PC-9 (cell line): ENCODE data around the gene LRRC8D. TPM values are rescaled to one million over a fixed set of nuclear protein-coding genes. Genes with fewer than 3 reads are reported as not detected.
"Not testable (repeated sequence)": the region's sequence is repeated elsewhere in the genome, so short reads cannot be mapped to it uniquely, and the experiment has no call there.

ENCODE experiments used
- Bru-seq: library from RNA; stranded (reverse); fragments of 400-500 nt; gene quantifications from one replicate; lab custom pipeline; 2021; lab: Mats Ljungman, UMichigan
- BruChase-seq, 2 experiments: library from RNA; stranded (reverse); fragments of 400-500 nt; gene quantifications; one replicate each; lab custom pipeline; 2021; lab: Mats Ljungman, UMichigan
- BruUV-seq: library from RNA; stranded (reverse); fragments of 400-500 nt; replicated peaks from 2 replicates; lab custom pipeline; 2021; lab: Mats Ljungman, UMichigan
- CTCF ChIA-PET: fragments of 300-600 bp; sonication (Branson Sonifier 250); formaldehyde crosslinking; loops from one replicate; lab custom pipeline; 2022; ENCODE audit warnings: antibody characterized with exemption; lab: Charles Lee
- POLR2A ChIA-PET: fragments of 300-600 bp; sonication (Branson Sonifier 250); formaldehyde crosslinking; loops from one replicate; lab custom pipeline; 2022; ENCODE audit warnings: antibody characterized with exemption; ENCODE audit not compliant: unreplicated experiment; lab: Charles Lee
- DNase-seq, 2 experiments: peaks; one replicate each; pipeline versions ENCODE4 v3.0.0 to v3.0.0-alpha.2; 2015 to 2022; ENCODE audit warnings: mixed read lengths in 1 of 2
- H2AFZ ChIP-seq: fragments of 200-600 bp; sonication (generic); 2 replicates; pipeline ENCODE4 v1.8.1; 2017; ENCODE audit warnings: antibody characterized with exemption
- H3F3A ChIP-seq: fragments of 200-600 bp; sonication (generic); 2 replicates; pipeline ENCODE4 v1.8.1; 2017; ENCODE audit warnings: antibody characterized with exemption, mild to moderate bottlenecking, low read depth; ENCODE audit not compliant: insufficient read depth
- H3K27ac ChIP-seq: fragments of 200-600 bp; sonication (generic); 2 replicates; pipeline ENCODE4 v1.6.1; 2016; ENCODE audit warnings: mixed run types
- H3K27me3 ChIP-seq: fragments of 200-600 bp; sonication (generic); 2 replicates; pipeline ENCODE4 v1.6.1; 2016; ENCODE audit warnings: low read depth, mixed run types; ENCODE audit not compliant: insufficient read depth
- H3K36me3 ChIP-seq: fragments of 200-600 bp; sonication (generic); 2 replicates; pipeline ENCODE4 v1.6.1; 2016; ENCODE audit warnings: low read depth, mixed run types
- H3K4me1 ChIP-seq: fragments of 200-600 bp; sonication (generic); replicated peaks from 2 replicates; pipeline ENCODE4 v1.6.1; 2016; ENCODE audit warnings: mixed run types; ENCODE audit not compliant: insufficient read depth
- H3K4me2 ChIP-seq: fragments of 200-600 bp; sonication (generic); 2 replicates; pipeline ENCODE4 v1.6.1; 2017; ENCODE audit warnings: mixed run types
- H3K4me3 ChIP-seq: fragments of 200-600 bp; sonication (generic); 2 replicates; pipeline ENCODE4 v1.6.1; 2016; ENCODE audit warnings: mixed run types
- H3K79me2 ChIP-seq: fragments of 200-600 bp; sonication (generic); 2 replicates; pipeline ENCODE4 v1.6.1; 2017; ENCODE audit warnings: low read depth, mixed run types
- H3K9me2 ChIP-seq: fragments of 200-600 bp; sonication (generic); 2 replicates; pipeline ENCODE4 v1.8.1; 2017; ENCODE audit warnings: mild to moderate bottlenecking; ENCODE audit not compliant: insufficient read depth
- H3K9me3 ChIP-seq: fragments of 200-600 bp; sonication (generic); 2 replicates; pipeline ENCODE4 v1.8.1; 2016; ENCODE audit warnings: low read depth; ENCODE audit not compliant: insufficient read depth
- H4K20me1 ChIP-seq: fragments of 200-600 bp; sonication (generic); 2 replicates; pipeline ENCODE4 v1.8.1; 2017; ENCODE audit not compliant: insufficient read depth
- EZH2 ChIP-seq: fragments of 200-600 bp; sonication (generic); IDR thresholded peaks from 2 replicates; pipeline ENCODE4 v1.8.0; 2017; ENCODE audit warnings: antibody characterized with exemption, low read depth
- intact Hi-C: fragments of 100-400 bp; cut with micrococcal nuclease; formaldehyde crosslinking; loops from one replicate; pipeline ENCODE4 v1.10.0; 2022; ENCODE audit not compliant: unreplicated experiment
- long read RNA-seq: library from polyadenylated mRNA; stranded (forward); transcript quantifications from one replicate; pipeline ENCODE4 v2.0.0, GENCODE V29; 2022
- total RNA-seq: library from RNA; stranded (reverse); gene quantifications from 2 replicates; pipeline ENCODE4 v1.2.3, GENCODE V29; 2021
- TF ChIP-seq, protein P1 (sequence below): fragments of 200-600 bp; sonication (generic); conservative IDR thresholded peaks from 2 replicates; pipeline ENCODE4 v1.6.1; 2017; ENCODE audit warnings: mixed run types, antibody characterized with exemption, mild to moderate bottlenecking, moderate library complexity

The LRRC8D gene
- total RNA-seq: 71.9 and 75.9 TPM in 2 replicates
- percentile 92 among the genes with signal in this experiment for Bru-seq, nascent RNA
- percentile 99 among the genes with signal in this experiment for BruChase-seq, experiment 1, labeled RNA remaining after a 2-hour chase
- percentile 99 among the genes with signal in this experiment for BruChase-seq, experiment 2, labeled RNA remaining after a 6-hour chase
- long read RNA-seq, transcript LRRC8D-206 (2 exons, 922 nt): major isoform, 35 of 76 reads
- long read RNA-seq, transcript LRRC8D-201 (3 exons, 3,950 nt): minor isoform, 17 of 76 reads
- long read RNA-seq, partial matches to known transcripts: 1 of 76 reads
- long read RNA-seq, other reads (novel, unspliced or antisense): 20 of 76 reads

GRCh38 chr1:89820422-89821321, at the start of gene LRRC8D:
Gene LRRC8D, plus strand, starts transcription at chr1:89821032. Its CDS starts 112,037 bp downstream, at chr1:89933069.
- Histone ChIP-seq H3F3A (peaks cover 14% of the 10 kb centered on the region), H3K4me3 (peak within 1 kb of the TSS; percentile 75), H3K4me2 (peak within 1 kb of the TSS; percentile 91), H3K27ac (peak within 1 kb of the TSS; percentile 67), H4K20me1 (no peaks in the 10 kb centered on the region), H3K36me3 (peaks cover 22% of the 10 kb centered on the region), H3K27me3 (no peaks in the 10 kb centered on the region), H3K79me2 (peaks cover 67% of the 10 kb centered on the region), H3K9me3 (no peaks in the 10 kb centered on the region), H3K9me2 (no peaks in the 10 kb centered on the region), H3K4me1 (peaks cover 51% of the 10 kb centered on the region), H2AFZ (peak within 1 kb of the TSS; percentile 87)
- BruUV-seq: TSS peak; percentile 51
- peak; percentile 82 to 86 for DNase-seq
- intact Hi-C loops: loop anchor here (1.0 to 5.0 kb wide), 3 partner anchors 12 to 87 kb away; no protein-coding TSS in a partner anchor
- no peak for TF ChIP-seq EZH2
- TF ChIP-seq, protein P1, sequence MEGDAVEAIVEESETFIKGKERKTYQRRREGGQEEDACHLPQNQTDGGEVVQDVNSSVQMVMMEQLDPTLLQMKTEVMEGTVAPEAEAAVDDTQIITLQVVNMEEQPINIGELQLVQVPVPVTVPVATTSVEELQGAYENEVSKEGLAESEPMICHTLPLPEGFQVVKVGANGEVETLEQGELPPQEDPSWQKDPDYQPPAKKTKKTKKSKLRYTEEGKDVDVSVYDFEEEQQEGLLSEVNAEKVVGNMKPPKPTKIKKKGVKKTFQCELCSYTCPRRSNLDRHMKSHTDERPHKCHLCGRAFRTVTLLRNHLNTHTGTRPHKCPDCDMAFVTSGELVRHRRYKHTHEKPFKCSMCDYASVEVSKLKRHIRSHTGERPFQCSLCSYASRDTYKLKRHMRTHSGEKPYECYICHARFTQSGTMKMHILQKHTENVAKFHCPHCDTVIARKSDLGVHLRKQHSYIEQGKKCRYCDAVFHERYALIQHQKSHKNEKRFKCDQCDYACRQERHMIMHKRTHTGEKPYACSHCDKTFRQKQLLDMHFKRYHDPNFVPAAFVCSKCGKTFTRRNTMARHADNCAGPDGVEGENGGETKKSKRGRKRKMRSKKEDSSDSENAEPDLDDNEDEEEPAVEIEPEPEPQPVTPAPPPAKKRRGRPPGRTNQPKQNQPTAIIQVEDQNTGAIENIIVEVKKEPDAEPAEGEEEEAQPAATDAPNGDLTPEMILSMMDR: no peak
- POLR2A ChIA-PET: interaction anchor here (0.6 to 1.5 kb wide), 2 partner anchors 12 to 154 kb away, joined by 3 to 4 read pairs; no protein-coding TSS in a partner anchor
- CTCF ChIA-PET: no interaction called here

- H2AFZ ChIP-seq: no peak overlapping the region
- H3K9me3 ChIP-seq: no peaks in the 10 kb centered on the region; the same call in 1 of the 2 replicates
- no TSS peak for BruUV-seq
- no peak overlapping the region for H3K27ac ChIP-seq
- no peaks in the 10 kb centered on the region for H3K9me2 ChIP-seq
- no peak overlapping the region for H3K4me2 ChIP-seq
- ChIA-PET POLR2A (no interaction called here), CTCF (interaction anchor here (0.5 to 0.6 kb wide), 2 partner anchors 27 to 160 kb away, joined by 3 read pairs; no protein-coding TSS in a partner anchor)
- no peaks in the 10 kb centered on the region for H3K27me3 ChIP-seq
- DNase-seq: no peak
- intact Hi-C loops: no loop called here
- no peaks in the 10 kb centered on the region for H4K20me1 ChIP-seq
- no peaks in the 10 kb centered on the region for H3K36me3 ChIP-seq
- TF ChIP-seq EZH2: no peak
- TF ChIP-seq, protein P1: no peak
- H3K4me1 ChIP-seq: no peaks in the 10 kb centered on the region
- H3K4me3 ChIP-seq: no peak overlapping the region
- no peaks in the 10 kb centered on the region for H3K79me2 ChIP-seq
- no peaks in the 10 kb centered on the region for H3F3A ChIP-seq
Measured at GRCh38 chr1:89771991-89772560, 48.8 kb upstream of the LRRC8D start.

DNA sequence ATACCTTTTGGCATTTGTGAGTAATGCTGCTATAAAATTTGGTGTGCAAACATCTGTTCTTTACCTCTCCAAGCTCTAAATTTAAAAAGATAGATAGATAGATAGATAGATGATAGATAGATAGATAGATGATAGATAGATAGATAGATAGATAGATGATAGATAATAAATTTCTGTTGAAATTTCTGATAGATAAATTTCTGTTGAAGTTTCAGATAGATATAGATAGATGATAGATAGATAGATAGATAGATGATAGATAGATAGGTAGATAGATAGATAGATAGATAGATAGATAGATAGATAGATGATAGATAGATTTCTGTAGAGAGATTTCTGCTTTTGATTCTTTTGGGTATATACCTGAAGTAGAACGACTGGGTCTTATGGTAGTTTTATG, 44.7 kb upstream of the LRRC8D start:
- H3K4me1 ChIP-seq: not testable (repeated sequence)

GRCh38 chr1:89777271-89777670, 43.6 kb upstream of the LRRC8D start:
- intact Hi-C loops, H3K9me3 ChIP-seq, H4K20me1 ChIP-seq, H3K36me3 ChIP-seq, POLR2A ChIA-PET, H3K4me3 ChIP-seq, CTCF ChIA-PET, H3K9me2 ChIP-seq, H3K4me2 ChIP-seq, DNase-seq, H2AFZ ChIP-seq, H3K27ac ChIP-seq, H3F3A ChIP-seq, H3K79me2 ChIP-seq, H3K4me1 ChIP-seq, H3K27me3 ChIP-seq, BruUV-seq: not testable (repeated sequence)

More for the DNA sequence above, 44.7 kb upstream of the LRRC8D start:
- H3K9me3 ChIP-seq, H3K27ac ChIP-seq, H3K27me3 ChIP-seq, H3K4me2 ChIP-seq, H3K4me3 ChIP-seq, intact Hi-C loops, H3F3A ChIP-seq, POLR2A ChIA-PET, H2AFZ ChIP-seq, H3K36me3 ChIP-seq, H3K79me2 ChIP-seq, DNase-seq, H3K9me2 ChIP-seq, H4K20me1 ChIP-seq, CTCF ChIA-PET, BruUV-seq: not testable (repeated sequence)
